Trophoblast cell (in vitro differentiated cells and primary cell): ENCODE data around the gene CAMKK1.
A peak's percentile ranks its signal among the peaks of the same experiment; 100 is the strongest.

ENCODE experiments used
- DNase-seq, 2 donors: peaks; one replicate each; pipeline ENCODE4 v3.0.0-alpha.2; 2016
- H2AFZ ChIP-seq: 2 replicates; pipeline ENCODE4 v1.6.1; 2013; ENCODE audit warnings: low read length, moderate library complexity, mild to moderate bottlenecking; ENCODE audit not compliant: insufficient read depth, poor library complexity
- H2AK5ac ChIP-seq: 2 replicates; pipeline ENCODE4 v1.6.1; 2013; ENCODE audit warnings: mild to moderate bottlenecking, low read length
- H2BK120ac ChIP-seq: 2 replicates; pipeline ENCODE4 v1.6.1; 2013; ENCODE audit warnings: low read length, mild to moderate bottlenecking, moderate library complexity; ENCODE audit not compliant: insufficient read depth, poor library complexity
- H2BK12ac ChIP-seq: 2 replicates; pipeline ENCODE4 v1.6.1; 2013; ENCODE audit warnings: mild to moderate bottlenecking, low read length, moderate library complexity
- H2BK5ac ChIP-seq: 2 replicates; pipeline ENCODE4 v1.6.1; 2013; ENCODE audit warnings: low read length, low read depth, moderate library complexity, mild to moderate bottlenecking; ENCODE audit not compliant: poor library complexity
- H3K14ac ChIP-seq: 2 replicates; pipeline ENCODE4 v1.6.1; 2013; ENCODE audit warnings: mild to moderate bottlenecking, low read length
- H3K18ac ChIP-seq: 2 replicates; pipeline ENCODE4 v1.6.1; 2013; ENCODE audit warnings: mild to moderate bottlenecking, low read length
- H3K23ac ChIP-seq: 2 replicates; pipeline ENCODE4 v1.6.1; 2013; ENCODE audit warnings: low read length
- H3K27ac ChIP-seq: 2 replicates; pipeline ENCODE4 v1.5.1; 2013; ENCODE audit warnings: low read depth, mild to moderate bottlenecking, inconsistent platforms, low read length, moderate library complexity
- H3K27me3 ChIP-seq: 2 replicates; pipeline ENCODE4 v1.6.1; 2013; ENCODE audit warnings: inconsistent platforms, mild to moderate bottlenecking, low read length, moderate library complexity; ENCODE audit not compliant: insufficient read depth
- H3K36me3 ChIP-seq, 2 experiments: 1 replicate in 1 of 2; 2 replicates in 1 of 2; pipeline ENCODE4 v1.6.1; 2013; ENCODE audit warnings: low read length in 2 of 2, mild to moderate bottlenecking in 2 of 2, moderate library complexity in 1 of 2; ENCODE audit not compliant: insufficient read depth in 2 of 2, control insufficient read depth in 1 of 2
- H3K4ac ChIP-seq: 2 replicates; pipeline ENCODE4 v1.6.1; 2013; ENCODE audit warnings: low read depth, mild to moderate bottlenecking, low read length, moderate library complexity
- H3K4me1 ChIP-seq, 2 experiments: 1 replicate in 1 of 2; 2 replicates in 1 of 2; pipeline ENCODE4 v1.6.1; 2013; ENCODE audit warnings: low read length in 2 of 2, mild to moderate bottlenecking in 2 of 2, moderate library complexity in 1 of 2; ENCODE audit not compliant: insufficient read depth in 2 of 2, control insufficient read depth in 1 of 2
- H3K4me2 ChIP-seq: 2 replicates; pipeline ENCODE4 v1.6.1; 2013; ENCODE audit warnings: inconsistent platforms, mild to moderate bottlenecking, low read length, moderate library complexity
- H3K4me3 ChIP-seq: 2 replicates; pipeline ENCODE4 v1.5.1; 2013; ENCODE audit warnings: mild to moderate bottlenecking, low read depth, low read length, inconsistent platforms
- H3K79me1 ChIP-seq: one replicate; pipeline ENCODE4 v1.6.1; 2013; ENCODE audit warnings: low read length
- H3K79me2 ChIP-seq: 2 replicates; pipeline ENCODE4 v1.6.1; 2013; ENCODE audit warnings: low read length, mild to moderate bottlenecking; ENCODE audit not compliant: control insufficient read depth, insufficient read depth, poor library complexity
- H3K9ac ChIP-seq: 2 replicates; pipeline ENCODE4 v1.6.1; 2013; ENCODE audit warnings: mild to moderate bottlenecking, low read length
- H3K9me3 ChIP-seq: 2 replicates; pipeline ENCODE4 v1.6.1; 2013; ENCODE audit warnings: low read depth, mild to moderate bottlenecking, control low read depth, inconsistent platforms, low read length; ENCODE audit not compliant: insufficient read depth
- H4K12ac ChIP-seq: 2 replicates; pipeline ENCODE4 v1.6.1; 2013; ENCODE audit warnings: low read depth, mild to moderate bottlenecking, low read length, moderate library complexity
- H4K8ac ChIP-seq: 2 replicates; pipeline ENCODE4 v1.6.1; 2013; ENCODE audit warnings: low read depth, mild to moderate bottlenecking, low read length, moderate library complexity
- H4K91ac ChIP-seq: one replicate; pipeline ENCODE4 v1.6.1; 2013; ENCODE audit warnings: low read depth, mild to moderate bottlenecking, low read length, moderate library complexity
- WGBS: extraction: QIAGEN DNeasy Blood & Tissue Kit; methylation state at CpG from one replicate; pipeline ENCODE4 v1.1.7; 2013; ENCODE audit warnings: missing lambda C conversion rate; ENCODE audit not compliant: insufficient read length, insufficient coverage; ENCODE audit errors: extremely low coverage; 5-methylcytosine and 5-hydroxymethylcytosine counted together

CAMKK1 gene

GRCh38 chr17:3935140-3935542 is 42.3 kb upstream of the CAMKK1 start:
- Histone ChIP-seq H3K27me3 (no peaks in the 10 kb centered on the region), H2BK120ac (no peak overlapping the region), H3K18ac (no peak overlapping the region), H2AK5ac (no peak overlapping the region), H4K91ac (no peak overlapping the region), H2BK5ac (no peak overlapping the region), H3K23ac (no peak overlapping the region), H4K8ac (no peak overlapping the region), H3K14ac (no peak overlapping the region), H2BK12ac (no peak overlapping the region), H3K4me1 (no peaks in the 10 kb centered on the region), H3K4ac (no peak overlapping the region), H3K4me2 (no peak overlapping the region), H3K79me1 (no peaks in the 10 kb centered on the region), H3K4me3 (no peak overlapping the region), H4K12ac (no peak overlapping the region), H2AFZ (no peak overlapping the region), H3K9ac (no peak overlapping the region), H3K27ac (no peak overlapping the region), H3K36me3 (no peaks in the 10 kb centered on the region), H3K79me2 (no peaks in the 10 kb centered on the region), H3K9me3 (no peaks in the 10 kb centered on the region)
- DNase-seq, result peak; percentile 74 to 83
- no CpG with 5 or more reads among the region's 10 CpGs for WGBS

- no peaks in the 10 kb centered on the region for H3K36me3 ChIP-seq
- no peak overlapping the region for H2AFZ ChIP-seq
- H2BK120ac ChIP-seq, result no peak overlapping the region
- no peak overlapping the region for H3K4me2 ChIP-seq
- H3K23ac ChIP-seq, result no peak overlapping the region
- H4K12ac ChIP-seq, result no peak overlapping the region
- no peak overlapping the region for H2BK5ac ChIP-seq
- no peak overlapping the region for H3K14ac ChIP-seq
- no peak overlapping the region for H2AK5ac ChIP-seq
- no peak overlapping the region for H3K4me3 ChIP-seq
- H3K9ac ChIP-seq, result no peak overlapping the region
- H4K8ac ChIP-seq, result no peak overlapping the region
- no peak for DNase-seq
- no peak overlapping the region for H3K4ac ChIP-seq
- H3K27me3 ChIP-seq, result no peaks in the 10 kb centered on the region
- peaks cover 7 to 8% of the 10 kb centered on the region in 2 experiments for H3K4me1 ChIP-seq
- H2BK12ac ChIP-seq, result no peak overlapping the region
- no peaks in the 10 kb centered on the region for H3K79me2 ChIP-seq
- H3K9me3 ChIP-seq, result no peaks in the 10 kb centered on the region
- no peak overlapping the region for H3K18ac ChIP-seq
- H3K27ac ChIP-seq, result no peak overlapping the region
- no peaks in the 10 kb centered on the region for H3K79me1 ChIP-seq
- H4K91ac ChIP-seq, result no peak overlapping the region
- no CpG with 5 or more reads among the region's 1 CpG for WGBS
Observed at GRCh38 chr17:3929764-3930163, 36.9 kb upstream of the CAMKK1 start.

GRCh38 chr17:3929181-3929580 is 36.3 kb upstream of the CAMKK1 start:
- H3K9ac ChIP-seq, result no peak overlapping the region
- H4K91ac ChIP-seq, result no peak overlapping the region
- H3K4me3 ChIP-seq, result no peak overlapping the region
- no peak overlapping the region for H2AFZ ChIP-seq
- peak overlapping the region; percentile 43 for H2AK5ac ChIP-seq
- H3K4me2 ChIP-seq, result no peak overlapping the region
- WGBS, result no CpG with 5 or more reads among the region's 12 CpGs
- no peaks in the 10 kb centered on the region for H3K9me3 ChIP-seq
- no peak overlapping the region for H3K18ac ChIP-seq
- no peak overlapping the region for H2BK12ac ChIP-seq
- no peak overlapping the region for H3K27ac ChIP-seq
- H4K8ac ChIP-seq, result no peak overlapping the region
- no peaks in the 10 kb centered on the region for H3K27me3 ChIP-seq
- no peak overlapping the region for H3K23ac ChIP-seq
- H4K12ac ChIP-seq, result no peak overlapping the region
- no peak for DNase-seq
- no peak overlapping the region for H3K14ac ChIP-seq
- no peak overlapping the region for H3K4ac ChIP-seq
- H3K36me3 ChIP-seq, result no peaks in the 10 kb centered on the region
- H2BK5ac ChIP-seq, result no peak overlapping the region
- H2BK120ac ChIP-seq, result no peak overlapping the region
- no peaks in the 10 kb centered on the region for H3K79me2 ChIP-seq
- H3K4me1 ChIP-seq, result peaks cover 7 to 8% of the 10 kb centered on the region in 2 experiments
- no peaks in the 10 kb centered on the region for H3K79me1 ChIP-seq

GRCh38 chr17:3928406-3928805 is 35.6 kb upstream of the CAMKK1 start:
- Histone ChIP-seq H3K27me3 (no peaks in the 10 kb centered on the region), H3K18ac (no peak overlapping the region), H3K79me1 (no peaks in the 10 kb centered on the region), H2BK12ac (no peak overlapping the region), H2AK5ac (no peak overlapping the region), H3K4ac (no peak overlapping the region), H3K9ac (no peak overlapping the region), H2BK120ac (no peak overlapping the region), H3K9me3 (no peaks in the 10 kb centered on the region), H3K4me2 (no peak overlapping the region), H3K4me1 (peaks cover 7 to 8% of the 10 kb centered on the region in 2 experiments), H4K91ac (no peak overlapping the region), H3K4me3 (no peak overlapping the region), H4K12ac (no peak overlapping the region), H4K8ac (no peak overlapping the region), H2BK5ac (no peak overlapping the region), H3K27ac (no peak overlapping the region), H3K36me3 (no peaks in the 10 kb centered on the region), H3K14ac (no peak overlapping the region), H2AFZ (no peak overlapping the region), H3K79me2 (no peaks in the 10 kb centered on the region), H3K23ac (no peak overlapping the region)
- WGBS, result no CpG with 5 or more reads among the region's 16 CpGs
- DNase-seq, result no peak
